H9 (cell line): ENCODE results near the gene TGFA. TPM values are rescaled to one million over a fixed set of nuclear protein-coding genes. Genes with fewer than 3 reads are reported as not detected.

ENCODE experiments used
- DNase-seq: peaks from one replicate; pipeline ENCODE4 v3.0.0-alpha.2; 2017
- H2AFZ ChIP-seq: one replicate; pipeline ENCODE4 v1.6.1; 2013; ENCODE audit warnings: mild to moderate bottlenecking, low read length, control low read depth, moderate library complexity
- H2AK5ac ChIP-seq: 2 replicates; pipeline ENCODE4 v1.6.1; 2013; ENCODE audit warnings: low read length, control low read depth, mixed read lengths; ENCODE audit not compliant: insufficient read length
- H2BK120ac ChIP-seq: one replicate; pipeline ENCODE4 v1.6.1; 2013; ENCODE audit warnings: low read depth, mild to moderate bottlenecking, low read length, control low read depth, inconsistent platforms; ENCODE audit not compliant: poor library complexity, severe bottlenecking
- H2BK12ac ChIP-seq: 2 replicates; pipeline ENCODE4 v1.6.1; 2013; ENCODE audit warnings: low read length, control low read depth, mixed read lengths, low read depth; ENCODE audit not compliant: insufficient read length
- H2BK15ac ChIP-seq: 2 replicates; pipeline ENCODE4 v1.6.1; 2013; ENCODE audit warnings: low read depth, low read length, control low read depth
- H2BK20ac ChIP-seq: one replicate; pipeline ENCODE4 v1.6.1; 2013; ENCODE audit warnings: low read depth, mild to moderate bottlenecking, low read length, control low read depth, inconsistent platforms; ENCODE audit not compliant: poor library complexity, severe bottlenecking
- H2BK5ac ChIP-seq: 2 replicates; pipeline ENCODE4 v1.6.1; 2013; ENCODE audit warnings: low read length, control low read depth, mixed read lengths; ENCODE audit not compliant: insufficient read length
- H3K14ac ChIP-seq: 2 replicates; pipeline ENCODE4 v1.6.1; 2013; ENCODE audit warnings: low read length, control low read depth; ENCODE audit not compliant: insufficient read depth
- H3K18ac ChIP-seq: 2 replicates; pipeline ENCODE4 v1.6.1; 2013; ENCODE audit warnings: low read depth, mild to moderate bottlenecking, mixed read lengths, low read length, control low read depth; ENCODE audit not compliant: insufficient read length
- H3K23ac ChIP-seq: 2 replicates; pipeline ENCODE4 v1.6.1; 2013; ENCODE audit warnings: low read length, control low read depth, mixed read lengths, low read depth; ENCODE audit not compliant: insufficient read length
- H3K23me2 ChIP-seq: 2 replicates; pipeline ENCODE4 v1.6.1; 2013; ENCODE audit warnings: low read depth, mild to moderate bottlenecking, mixed read lengths, low read length, control low read depth; ENCODE audit not compliant: insufficient read length, poor library complexity, severe bottlenecking
- H3K27ac ChIP-seq: 2 replicates; pipeline ENCODE4 v1.5.1; 2013; ENCODE audit warnings: low read length, control low read depth, mixed read lengths, low read depth; ENCODE audit not compliant: insufficient read length
- H3K27me3 ChIP-seq: 2 replicates; pipeline ENCODE4 v1.6.1; 2013; ENCODE audit warnings: low read length, control low read depth, inconsistent platforms; ENCODE audit not compliant: insufficient read depth
- H3K4ac ChIP-seq: 2 replicates; pipeline ENCODE4 v1.6.1; 2013; ENCODE audit warnings: low read depth, mild to moderate bottlenecking, control low read depth, inconsistent platforms, low read length, moderate library complexity
- H3K4me1 ChIP-seq: 2 replicates; pipeline ENCODE4 v1.6.1; 2013; ENCODE audit warnings: low read length, control low read depth, inconsistent platforms; ENCODE audit not compliant: insufficient read depth
- H3K4me2 ChIP-seq: 2 replicates; pipeline ENCODE4 v1.6.1; 2013; ENCODE audit warnings: low read length, control low read depth, mixed read lengths; ENCODE audit not compliant: insufficient read length, insufficient read depth
- H3K56ac ChIP-seq: 2 replicates; pipeline ENCODE4 v1.6.1; 2013; ENCODE audit warnings: low read depth, mild to moderate bottlenecking, mixed read lengths, low read length, control low read depth; ENCODE audit not compliant: insufficient read length
- H3K79me1 ChIP-seq: 2 replicates; pipeline ENCODE4 v1.6.1; 2013; ENCODE audit warnings: low read depth, mild to moderate bottlenecking, moderate library complexity, low read length, control low read depth, inconsistent platforms; ENCODE audit not compliant: insufficient read depth, poor library complexity, severe bottlenecking
- H3K79me2 ChIP-seq: 2 replicates; pipeline ENCODE4 v1.6.1; 2013; ENCODE audit warnings: low read length, control low read depth, inconsistent platforms; ENCODE audit not compliant: insufficient read depth
- H3K9ac ChIP-seq: 2 replicates; pipeline ENCODE4 v1.6.1; 2013; ENCODE audit warnings: low read length, control low read depth, mixed read lengths; ENCODE audit not compliant: insufficient read length; ENCODE audit errors: extremely low read depth
- H3K9me3 ChIP-seq: one replicate; pipeline ENCODE4 v1.6.1; 2013; ENCODE audit warnings: low read depth, low read length, inconsistent platforms; ENCODE audit not compliant: control insufficient read depth
- H3T11ph ChIP-seq: one replicate; pipeline ENCODE4 v1.6.1; 2013; ENCODE audit warnings: mild to moderate bottlenecking, low read length, control low read depth, inconsistent platforms
- H4K20me1 ChIP-seq: one replicate; pipeline ENCODE4 v1.6.1; 2013; ENCODE audit not compliant: control insufficient read depth, insufficient read length, insufficient read depth
- H4K5ac ChIP-seq: 2 replicates; pipeline ENCODE4 v1.6.1; 2013; ENCODE audit warnings: low read depth, mild to moderate bottlenecking, mixed read lengths, low read length, control low read depth; ENCODE audit not compliant: insufficient read length
- H4K8ac ChIP-seq: replicated peaks from 2 replicates; pipeline ENCODE4 v1.6.1; 2013; ENCODE audit warnings: low read length, control low read depth, mixed read lengths, low read depth; ENCODE audit not compliant: insufficient read length
- H4K91ac ChIP-seq: 2 replicates; pipeline ENCODE4 v1.6.1; 2013; ENCODE audit warnings: low read depth, mild to moderate bottlenecking, moderate library complexity, mixed read lengths, low read length, control low read depth; ENCODE audit not compliant: insufficient read length
- H3K27ac Mint-ChIP-seq, 3 experiments: 2 replicates in 2 of 3; 3 replicates in 1 of 3; pipeline ENCODE4 v1.8.0; 2020 to 2021; ENCODE audit warnings: mixed read lengths in 3 of 3, mild to moderate bottlenecking in 1 of 3, moderate library complexity in 1 of 3
- H3K27me3 Mint-ChIP-seq: 2 replicates; pipeline ENCODE4 v1.8.0; 2021; ENCODE audit warnings: low read depth, mild to moderate bottlenecking, moderate library complexity, mixed read lengths
- H3K36me3 Mint-ChIP-seq, 3 experiments: 2 replicates in 2 of 3; 3 replicates in 1 of 3; pipeline ENCODE4 v1.8.0; 2020 to 2021; ENCODE audit warnings: low read depth in 3 of 3, mixed read lengths in 3 of 3; ENCODE audit not compliant: insufficient read depth in 1 of 3
- H3K4me1 Mint-ChIP-seq, 2 experiments: 2 replicates each; pipeline ENCODE4 v1.8.0; 2020; ENCODE audit warnings: mixed read lengths in 2 of 2
- H3K4me3 Mint-ChIP-seq, 2 experiments: 2 replicates in 1 of 2; 3 replicates in 1 of 2; pipeline ENCODE4 v1.8.0; 2020 to 2021; ENCODE audit warnings: mild to moderate bottlenecking in 2 of 2, mixed read lengths in 2 of 2, moderate library complexity in 1 of 2
- H3K9me3 Mint-ChIP-seq, 2 experiments: 2 replicates in 1 of 2; 3 replicates in 1 of 2; pipeline ENCODE4 v1.8.0; 2020; ENCODE audit warnings: mild to moderate bottlenecking in 2 of 2, mixed read lengths in 2 of 2, moderate library complexity in 1 of 2
- WGBS: extraction: QIAGEN DNeasy Blood & Tissue Kit; methylation state at CpG from one replicate; pipeline ENCODE4 v1.1.7; 2013; ENCODE audit warnings: missing lambda C conversion rate, low lambda C conversion rate, mixed read lengths; ENCODE audit not compliant: insufficient read length; ENCODE audit errors: extremely low coverage; 5-methylcytosine and 5-hydroxymethylcytosine counted together
- total RNA-seq: library from RNA; stranded (reverse); gene quantifications from 2 replicates; pipeline ENCODE4 v1.2.1, GENCODE V29; 2021
- TF ChIP-seq, protein P1 (sequence below): fragments of 200-600 bp; sonication (generic); conservative IDR thresholded peaks from 3 replicates; pipeline ENCODE4 v1.8.0; 2021; ENCODE audit warnings: antibody characterized with exemption, mild to moderate bottlenecking

TGFA gene
- total RNA-seq, 1 experiment from 2014 or later: 3.3 TPM

DNA sequence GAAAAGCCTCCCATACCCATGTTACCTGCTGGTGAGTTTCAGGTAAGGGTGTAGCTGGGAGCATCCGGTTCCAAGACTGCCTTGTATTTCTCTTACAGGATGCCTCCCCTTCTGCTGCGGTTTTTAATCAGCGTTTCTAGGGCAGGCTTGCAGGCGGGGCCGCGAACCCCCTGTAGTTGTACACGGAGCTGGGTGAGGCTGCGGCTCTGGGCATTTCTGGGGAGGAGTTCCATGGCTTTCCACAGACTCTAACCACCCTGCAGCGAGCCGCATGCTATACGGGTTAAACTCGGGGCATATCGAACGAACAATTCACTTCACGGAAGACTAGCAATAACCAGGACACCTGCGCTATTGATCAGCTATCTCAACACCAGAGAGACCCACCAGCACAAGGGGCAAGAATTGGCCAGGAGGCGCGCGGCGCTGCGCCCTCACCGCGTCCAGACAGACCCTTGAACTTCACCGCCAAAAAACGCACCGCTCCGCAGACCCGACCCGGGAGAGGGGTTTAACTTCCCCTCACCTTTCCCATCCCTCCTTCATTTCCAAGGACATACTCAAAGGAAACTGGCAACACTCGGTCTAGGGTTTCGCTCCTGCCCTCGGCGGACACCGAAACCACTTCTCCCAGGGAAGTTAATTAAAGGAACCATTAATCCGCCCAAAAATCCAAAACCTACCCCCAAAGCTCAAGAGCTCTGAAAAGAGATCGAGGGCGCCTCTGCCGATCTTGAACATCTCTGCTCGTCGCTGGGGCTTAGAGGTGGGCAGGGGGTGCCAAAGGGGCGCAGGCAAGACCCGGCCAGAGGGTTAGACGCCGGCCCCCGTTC lies 909 bp downstream of the TGFA start:
- H4K5ac ChIP-seq: no peak overlapping the region
- Mint-ChIP-seq H3K9me3 (peaks cover 0 to 4% of the 10 kb centered on the region in 2 experiments; a peak in 1 of 5 replicates), H3K27ac (peak overlapping the region in 1 of 3 experiments; percentile 40; a peak in 2 of 7 replicates), H3K36me3 (peaks cover 0 to 1% (median 0%) of the 10 kb centered on the region in 3 experiments; a peak in 1 of 7 replicates), H3K4me3 (peak overlapping the region; percentile 85 to 94), H3K27me3 (peaks cover 37% of the 10 kb centered on the region), H3K4me1 (peaks cover 23 to 25% of the 10 kb centered on the region in 2 experiments)
- no peak overlapping the region for H3K27ac ChIP-seq
- H4K91ac ChIP-seq: no peak overlapping the region
- TF ChIP-seq, protein P1, sequence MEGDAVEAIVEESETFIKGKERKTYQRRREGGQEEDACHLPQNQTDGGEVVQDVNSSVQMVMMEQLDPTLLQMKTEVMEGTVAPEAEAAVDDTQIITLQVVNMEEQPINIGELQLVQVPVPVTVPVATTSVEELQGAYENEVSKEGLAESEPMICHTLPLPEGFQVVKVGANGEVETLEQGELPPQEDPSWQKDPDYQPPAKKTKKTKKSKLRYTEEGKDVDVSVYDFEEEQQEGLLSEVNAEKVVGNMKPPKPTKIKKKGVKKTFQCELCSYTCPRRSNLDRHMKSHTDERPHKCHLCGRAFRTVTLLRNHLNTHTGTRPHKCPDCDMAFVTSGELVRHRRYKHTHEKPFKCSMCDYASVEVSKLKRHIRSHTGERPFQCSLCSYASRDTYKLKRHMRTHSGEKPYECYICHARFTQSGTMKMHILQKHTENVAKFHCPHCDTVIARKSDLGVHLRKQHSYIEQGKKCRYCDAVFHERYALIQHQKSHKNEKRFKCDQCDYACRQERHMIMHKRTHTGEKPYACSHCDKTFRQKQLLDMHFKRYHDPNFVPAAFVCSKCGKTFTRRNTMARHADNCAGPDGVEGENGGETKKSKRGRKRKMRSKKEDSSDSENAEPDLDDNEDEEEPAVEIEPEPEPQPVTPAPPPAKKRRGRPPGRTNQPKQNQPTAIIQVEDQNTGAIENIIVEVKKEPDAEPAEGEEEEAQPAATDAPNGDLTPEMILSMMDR: no peak
- no peak overlapping the region for H3K14ac ChIP-seq
- no peak overlapping the region for H2BK12ac ChIP-seq
- peaks cover 8% of the 10 kb centered on the region; the same call in 1 of the 2 replicates for H3K27me3 ChIP-seq
- no peaks in the 10 kb centered on the region for H3K4me1 ChIP-seq
- no peak overlapping the region for H3T11ph ChIP-seq
- H2BK120ac ChIP-seq: no peak overlapping the region
- peak; percentile 38 for DNase-seq
- H2BK20ac ChIP-seq: no peak overlapping the region
- peak overlapping the region; percentile 3 for H3K9ac ChIP-seq
- H3K79me2 ChIP-seq: no peaks in the 10 kb centered on the region
- H4K8ac ChIP-seq: no peak overlapping the region
- H3K23me2 ChIP-seq: peaks cover 18% of the 10 kb centered on the region
- H2BK5ac ChIP-seq: no peak overlapping the region
- H3K79me1 ChIP-seq: no peaks in the 10 kb centered on the region
- no peak overlapping the region for H3K18ac ChIP-seq
- no peak overlapping the region for H3K4ac ChIP-seq
- H2BK15ac ChIP-seq: no peak overlapping the region
- H3K4me2 ChIP-seq: peak overlapping the region; percentile 83
- H3K56ac ChIP-seq: no peak overlapping the region
- no CpG with 5 or more reads among the region's 45 CpGs for WGBS
- no peaks in the 10 kb centered on the region for H3K9me3 ChIP-seq
- H3K23ac ChIP-seq: no peak overlapping the region
- no peak overlapping the region for H2AFZ ChIP-seq
- H4K20me1 ChIP-seq: no peaks in the 10 kb centered on the region
- H2AK5ac ChIP-seq: no peak overlapping the region
